Natural killer cell (primary cell): Measurements from ENCODE around the gene CPLANE1. TPM values are rescaled to one million over a fixed set of nuclear protein-coding genes. Genes with fewer than 3 reads are reported as not detected.
"Not testable (repeated sequence)": the region's sequence is repeated elsewhere in the genome, so short reads cannot be mapped to it uniquely, and the experiment has no call there.

Experiments
- ATAC-seq, 3 donors: fragments of 150-1000 bp in 2 of 3; fragments of 200-7000 bp in 1 of 3; cut with Tn5 transposase; 1 replicate in 1 of 3; 2 replicates in 2 of 3; pipeline ENCODE4 v1.10.0; 2021; ENCODE audit warnings: mild to moderate bottlenecking in 2 of 3, moderate library complexity in 2 of 3
- DNase-seq, 2 donors: peaks; one replicate each; pipeline versions ENCODE4 v3.0.0 to v3.0.0-alpha.2; 2013 to 2021; ENCODE audit warnings: mixed read lengths in 1 of 2
- H3K27ac ChIP-seq: one replicate; pipeline ENCODE4 v1.5.1; 2013; ENCODE audit warnings: mild to moderate bottlenecking, low read length
- H3K27me3 ChIP-seq: one replicate; pipeline ENCODE4 v1.6.1; 2013; ENCODE audit warnings: low read length; ENCODE audit not compliant: control insufficient read depth, insufficient read depth
- H3K36me3 ChIP-seq: one replicate; pipeline ENCODE4 v1.6.1; 2013; ENCODE audit warnings: low read length; ENCODE audit not compliant: control insufficient read depth, insufficient read depth
- H3K4me1 ChIP-seq: one replicate; pipeline ENCODE4 v1.6.1; 2013; ENCODE audit warnings: low read length; ENCODE audit not compliant: control insufficient read depth, insufficient read depth
- H3K4me3 ChIP-seq: one replicate; pipeline ENCODE4 v1.5.1; 2013; ENCODE audit warnings: low read length
- H3K9me3 ChIP-seq: one replicate; pipeline ENCODE4 v1.6.1; 2013; ENCODE audit warnings: low read length; ENCODE audit not compliant: control insufficient read depth, insufficient read depth
- H3K27ac Mint-ChIP-seq, 2 donors: one replicate each; pipeline ENCODE4 v1.8.0; 2022; ENCODE audit warnings: mild to moderate bottlenecking in 2 of 2, mixed read lengths in 2 of 2, moderate library complexity in 1 of 2
- H3K27me3 Mint-ChIP-seq, 2 donors: one replicate each; pipeline ENCODE4 v1.8.0; 2022; ENCODE audit warnings: low read depth in 2 of 2, mixed read lengths in 2 of 2
- H3K36me3 Mint-ChIP-seq: one replicate; pipeline ENCODE4 v1.8.0; 2022; ENCODE audit warnings: mixed read lengths
- H3K4me1 Mint-ChIP-seq, 2 donors: one replicate each; pipeline ENCODE4 v1.8.0; 2022; ENCODE audit warnings: mixed read lengths in 2 of 2
- H3K4me3 Mint-ChIP-seq: one replicate; pipeline ENCODE4 v1.8.0; 2022; ENCODE audit warnings: mild to moderate bottlenecking, moderate library complexity, mixed read lengths
- H3K9me3 Mint-ChIP-seq, 2 donors: one replicate each; pipeline ENCODE4 v1.8.0; 2022; ENCODE audit warnings: mixed read lengths in 2 of 2
- WGBS: methylation state at CpG from one replicate; pipeline ENCODE4 v1.1.7; 2013; ENCODE audit warnings: missing lambda C conversion rate; ENCODE audit not compliant: insufficient coverage; 5-methylcytosine and 5-hydroxymethylcytosine counted together
- intact Hi-C: fragments of 100-400 bp; cut with micrococcal nuclease; formaldehyde crosslinking; loops from one replicate; pipeline ENCODE4 v1.14.2; 2022
- total RNA-seq, 4 donors: library from RNA; stranded (reverse); fragments of 120-200 nt in 1 of 4; gene quantifications; one replicate each; pipeline versions ENCODE4 v1.2.3 to v1.2.4, GENCODE V29; 2013 to 2022
- TF ChIP-seq, protein P1 (sequence below): fragments of 200-600 bp; IDR thresholded peaks from one replicate; pipeline ENCODE4 v1.8.0; 2022; ENCODE audit warnings: antibody characterized with exemption

The CPLANE1 gene
- total RNA-seq, 3 donors from 2014 or later (not counting 1 experiment from before 2014, with no cell fraction given), result 19.3 to 24.7 (median 19.4) TPM

GRCh38 chr5:37272511-37272910 is 23.3 kb upstream of the CPLANE1 start:
- H3K4me3 Mint-ChIP-seq, result no peak overlapping the region
- DNase-seq, result no peak
- H3K27ac Mint-ChIP-seq, result no peak overlapping the region
- peaks cover 0 to 11% of the 10 kb centered on the region in 2 donors for H3K27me3 Mint-ChIP-seq
- WGBS, result no CpG with 5 or more reads among the region's 1 CpG
- TF ChIP-seq, protein P1, sequence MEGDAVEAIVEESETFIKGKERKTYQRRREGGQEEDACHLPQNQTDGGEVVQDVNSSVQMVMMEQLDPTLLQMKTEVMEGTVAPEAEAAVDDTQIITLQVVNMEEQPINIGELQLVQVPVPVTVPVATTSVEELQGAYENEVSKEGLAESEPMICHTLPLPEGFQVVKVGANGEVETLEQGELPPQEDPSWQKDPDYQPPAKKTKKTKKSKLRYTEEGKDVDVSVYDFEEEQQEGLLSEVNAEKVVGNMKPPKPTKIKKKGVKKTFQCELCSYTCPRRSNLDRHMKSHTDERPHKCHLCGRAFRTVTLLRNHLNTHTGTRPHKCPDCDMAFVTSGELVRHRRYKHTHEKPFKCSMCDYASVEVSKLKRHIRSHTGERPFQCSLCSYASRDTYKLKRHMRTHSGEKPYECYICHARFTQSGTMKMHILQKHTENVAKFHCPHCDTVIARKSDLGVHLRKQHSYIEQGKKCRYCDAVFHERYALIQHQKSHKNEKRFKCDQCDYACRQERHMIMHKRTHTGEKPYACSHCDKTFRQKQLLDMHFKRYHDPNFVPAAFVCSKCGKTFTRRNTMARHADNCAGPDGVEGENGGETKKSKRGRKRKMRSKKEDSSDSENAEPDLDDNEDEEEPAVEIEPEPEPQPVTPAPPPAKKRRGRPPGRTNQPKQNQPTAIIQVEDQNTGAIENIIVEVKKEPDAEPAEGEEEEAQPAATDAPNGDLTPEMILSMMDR, result no peak
- Histone ChIP-seq H3K4me3 (no peak overlapping the region), H3K27ac (no peak overlapping the region), H3K4me1 (no peaks in the 10 kb centered on the region), H3K9me3 (peaks cover 2% of the 10 kb centered on the region), H3K36me3 (no peaks in the 10 kb centered on the region), H3K27me3 (no peaks in the 10 kb centered on the region)
- no peak for ATAC-seq
- no peaks in the 10 kb centered on the region for H3K4me1 Mint-ChIP-seq
- peaks cover 10% of the 10 kb centered on the region for H3K36me3 Mint-ChIP-seq
- H3K9me3 Mint-ChIP-seq, result peaks cover 0 to 2% of the 10 kb centered on the region in 2 donors
- intact Hi-C loops, result no loop called here

DNA sequence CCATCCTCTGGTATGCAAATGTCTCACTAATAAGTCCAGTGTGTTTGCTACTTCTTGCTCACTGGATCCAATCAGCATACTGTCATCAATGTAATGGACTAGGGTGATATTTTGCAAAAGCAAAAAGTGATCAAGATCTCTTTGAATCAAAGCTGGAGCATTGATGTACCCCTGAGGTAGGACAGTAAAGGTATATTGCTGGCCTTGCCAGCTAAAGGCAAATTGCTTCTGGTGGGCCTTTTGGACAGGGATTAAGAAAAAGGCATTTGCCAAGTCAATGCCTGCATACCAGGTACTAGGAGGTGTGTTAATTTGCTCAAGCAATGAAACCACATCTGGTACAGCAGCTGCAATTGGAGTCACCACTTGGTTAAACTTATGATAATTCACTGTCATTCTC is 18.9 kb upstream of the CPLANE1 start:
- DNase-seq, H3K27me3 ChIP-seq, intact Hi-C loops, H3K27ac ChIP-seq, H3K4me1 ChIP-seq, H3K9me3 Mint-ChIP-seq, H3K4me1 Mint-ChIP-seq, H3K4me3 ChIP-seq, ATAC-seq, H3K9me3 ChIP-seq, H3K36me3 Mint-ChIP-seq, H3K36me3 ChIP-seq, H3K4me3 Mint-ChIP-seq, H3K27ac Mint-ChIP-seq: not testable (repeated sequence)
- H3K27me3 Mint-ChIP-seq, result peaks cover 0 to 11% of the 10 kb centered on the region in 2 donors

DNA sequence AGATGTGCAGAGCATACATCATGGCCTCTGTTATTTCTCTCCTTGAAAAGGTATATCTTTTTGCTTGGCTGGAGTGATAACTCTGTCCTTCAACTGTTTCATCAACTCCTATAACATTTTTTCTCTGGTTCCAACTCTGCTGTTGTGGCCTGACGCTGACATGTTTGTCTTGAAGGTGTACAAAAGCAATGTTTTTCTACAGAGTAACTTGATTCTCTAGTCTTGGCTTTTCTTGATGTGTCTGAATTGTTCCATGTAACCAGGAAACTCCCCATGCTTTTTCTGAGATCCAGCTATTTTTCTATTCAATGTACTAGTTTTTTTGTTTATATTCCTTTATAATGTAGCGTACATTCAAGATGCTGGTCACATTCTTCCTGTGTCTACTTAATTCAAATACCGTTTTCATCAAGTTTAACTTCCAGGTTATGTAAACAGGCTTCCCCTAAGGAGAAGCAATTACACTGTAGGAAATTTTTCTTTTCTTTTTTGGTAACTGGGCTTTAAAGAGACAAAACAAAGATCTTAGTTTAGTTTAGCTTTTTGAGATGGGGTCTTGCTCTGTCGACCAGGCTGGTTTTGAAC is 6.7 kb upstream of the CPLANE1 start:
- no peaks in the 10 kb centered on the region for H3K27me3 ChIP-seq
- no peaks in the 10 kb centered on the region for H3K9me3 ChIP-seq
- no peak overlapping the region for H3K4me3 ChIP-seq
- Mint-ChIP-seq H3K4me3 (no peak overlapping the region), H3K9me3 (no peaks in the 10 kb centered on the region), H3K36me3 (no peaks in the 10 kb centered on the region), H3K4me1 (no peaks in the 10 kb centered on the region), H3K27ac (no peak overlapping the region), H3K27me3 (no peaks in the 10 kb centered on the region)
- TF ChIP-seq, protein P1, result no peak
- WGBS, result 100% methylated on average over 1 of the region's 4 CpGs
- no peaks in the 10 kb centered on the region for H3K36me3 ChIP-seq
- no peak for DNase-seq
- intact Hi-C loops, result no loop called here
- no peak for ATAC-seq
- H3K27ac ChIP-seq, result no peak overlapping the region
- no peaks in the 10 kb centered on the region for H3K4me1 ChIP-seq

DNA sequence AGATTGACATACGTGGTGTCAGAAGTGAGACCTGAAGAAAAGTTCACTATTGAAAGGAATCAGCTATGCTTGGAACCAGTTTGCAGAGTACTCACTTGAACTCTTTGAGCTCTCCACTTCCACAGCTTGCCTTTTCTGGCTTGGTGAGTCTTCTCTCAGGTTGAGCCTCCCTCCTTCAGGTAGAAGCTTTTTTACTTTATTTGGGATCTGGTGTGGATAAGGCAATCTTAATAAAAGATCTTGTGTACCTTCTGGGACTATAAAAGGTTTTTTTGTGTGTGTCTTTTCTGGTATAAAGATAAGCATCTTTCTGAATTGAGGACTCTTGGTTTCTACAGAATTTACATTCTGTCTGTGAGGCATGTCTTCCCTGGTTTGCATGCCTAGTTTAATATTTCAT is 5.4 kb upstream of the CPLANE1 start:
- H3K27ac ChIP-seq, result no peak overlapping the region
- DNase-seq (no peak), ATAC-seq (no peak)
- 100% methylated on average over 1 of the region's 1 CpG for WGBS
- H3K4me3 Mint-ChIP-seq, result no peak overlapping the region
- intact Hi-C loops, result no loop called here
- no peak overlapping the region for H3K27ac Mint-ChIP-seq
- H3K9me3 Mint-ChIP-seq, result no peaks in the 10 kb centered on the region
- TF ChIP-seq, protein P1, result no peak
- H3K4me1 Mint-ChIP-seq, result peaks cover 0 to 3% of the 10 kb centered on the region in 2 donors
- H3K4me1 ChIP-seq, result peaks cover 4% of the 10 kb centered on the region
- no peaks in the 10 kb centered on the region for H3K36me3 ChIP-seq
- no peaks in the 10 kb centered on the region for H3K36me3 Mint-ChIP-seq
- H3K9me3 ChIP-seq, result no peaks in the 10 kb centered on the region
- no peak overlapping the region for H3K4me3 ChIP-seq
- H3K27me3 Mint-ChIP-seq, result no peaks in the 10 kb centered on the region
- no peaks in the 10 kb centered on the region for H3K27me3 ChIP-seq
